ENCODE data around the gene FRY. TPM values are rescaled to one million over a fixed set of nuclear protein-coding genes. Genes with fewer than 3 reads are reported as not detected.
A peak's percentile ranks its signal among the peaks of the same experiment; 100 is the strongest.

Gene FRY
- total and polyA plus RNA-seq, 2 of the 13 experiments (the other 11 are each of a cell fraction or from before 2014, with no cell fraction given), result 8.2 to 13.1 TPM

GRCh38 chr13:32087955-32088747, 56.6 kb downstream of the FRY start (continued):
- TF ChIP-seq ZBTB26 (CRISPR knock-in tag; IDR thresholded peaks at IDR 0.05; ENCODE audit: borderline replicate concordance) (no peak), NAIF1 (CRISPR knock-in tag; IDR thresholded peaks at IDR 0.05; ENCODE audit: borderline replicate concordance) (no peak), NR2F6 (IDR thresholded peaks at IDR 0.05) (peak; percentile 24; the same call in 1 of the 2 replicates), NR2F6 (CRISPR knock-in tag; IDR thresholded peaks at IDR 0.05) (peak; percentile 66), NFRKB (IDR thresholded peaks at IDR 0.05) (no peak), MAF1 (CRISPR knock-in tag; IDR thresholded peaks at IDR 0.05; ENCODE audit: borderline replicate concordance) (no peak), XBP1 (CRISPR knock-in tag; IDR thresholded peaks at IDR 0.05) (no peak), ZMYM2 (CRISPR knock-in tag; IDR thresholded peaks at IDR 0.05) (no peak), PHF8 (CRISPR knock-in tag; IDR thresholded peaks at IDR 0.05) (no peak), MIXL1 (CRISPR knock-in tag; IDR thresholded peaks at IDR 0.05) (peak; percentile 74), TEAD3 (CRISPR knock-in tag; optimal IDR thresholded peaks at IDR 0.05; ENCODE audit: borderline replicate concordance) (peak; percentile 83), ETV5 (CRISPR knock-in tag; IDR thresholded peaks at IDR 0.05; ENCODE audit: borderline replicate concordance) (no peak), YY1 (IDR thresholded peaks at IDR 0.05; ENCODE audit: insufficient read depth, insufficient replicate concordance, low read depth, low read length) (no peak), ZNF556 (CRISPR knock-in tag; IDR thresholded peaks at IDR 0.05; ENCODE audit: borderline replicate concordance) (no peak), CBX5 (CRISPR knock-in tag; IDR thresholded peaks at IDR 0.05; ENCODE audit: borderline replicate concordance) (no peak), KLF11 (CRISPR knock-in tag; IDR thresholded peaks at IDR 0.05) (no peak), SMAD9 (CRISPR knock-in tag; IDR thresholded peaks at IDR 0.05) (no peak), ZC3H4 (CRISPR knock-in tag; IDR thresholded peaks at IDR 0.05; ENCODE audit: borderline replicate concordance) (no peak), PRDM4 (CRISPR knock-in tag; IDR thresholded peaks at IDR 0.05; ENCODE audit: borderline replicate concordance) (no peak), ZBTB10 (CRISPR knock-in tag; IDR thresholded peaks at IDR 0.05; ENCODE audit: borderline replicate concordance) (no peak), YEATS2 (CRISPR knock-in tag; IDR thresholded peaks at IDR 0.05; ENCODE audit: borderline replicate concordance) (no peak), FOXA1 (IDR thresholded peaks at IDR 0.05) (0 out of 2 replicates have a peak, but pooled peaks have one; percentile 20), FOXA1 (CRISPR knock-in tag; IDR thresholded peaks at IDR 0.05) (peak; percentile 89), KLF13 (CRISPR knock-in tag; IDR thresholded peaks at IDR 0.05) (no peak), CHD2 (IDR thresholded peaks at IDR 0.05; ENCODE audit: low read depth, low read length) (no peak), CHD4 (IDR thresholded peaks at IDR 0.05; ENCODE audit: borderline replicate concordance, low read length) (no peak), ZNF329 (CRISPR knock-in tag; IDR thresholded peaks at IDR 0.05; ENCODE audit: low read depth) (no peak)

All from HepG2 (cell line).